Loucy (cell line): ENCODE measurements around the gene PPIL3.

Source experiments
- EZH2phosphoT487 ChIP-seq: fragments of 200-600 bp; IDR thresholded peaks from 2 replicates; pipeline ENCODE4 v1.6.1; 2018; ENCODE audit warnings: antibody characterized with exemption, mild to moderate bottlenecking, moderate library complexity, borderline replicate concordance
- TF ChIP-seq, protein P1 (sequence below): fragments of 200-600 bp; sonication (generic); conservative IDR thresholded peaks from 2 replicates; pipeline ENCODE4 v1.5.1; 2014; ENCODE audit warnings: mild to moderate bottlenecking, antibody characterized with exemption, low read length

DNA sequence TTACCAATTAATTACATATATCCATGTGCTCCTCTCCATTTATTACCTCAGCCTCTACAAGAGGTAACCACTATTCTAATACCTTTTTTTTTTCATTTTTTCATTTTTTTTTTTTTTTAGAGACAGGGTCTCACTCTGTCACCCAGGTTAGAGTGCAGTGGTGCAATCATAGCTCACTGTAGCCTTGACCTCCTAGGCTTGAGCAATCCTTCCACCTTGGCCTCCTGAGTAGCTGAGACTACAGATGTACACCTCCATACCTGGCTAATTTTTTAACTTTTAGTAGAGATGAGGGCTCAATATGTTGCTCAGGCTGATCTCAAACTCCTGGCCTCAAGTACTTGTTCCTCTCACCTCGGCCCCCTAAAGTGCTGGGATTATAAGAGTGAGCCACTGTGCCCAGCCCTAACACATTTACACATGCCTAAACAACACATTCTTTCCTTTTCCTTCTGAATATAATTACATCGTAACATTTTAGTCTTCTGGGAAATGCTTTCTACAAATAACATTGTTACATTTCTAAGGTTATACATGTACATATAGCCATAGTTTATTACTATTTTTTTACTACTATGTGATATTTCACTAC, 10.5 kb downstream of the PPIL3 start:
- TF ChIP-seq, protein P1, sequence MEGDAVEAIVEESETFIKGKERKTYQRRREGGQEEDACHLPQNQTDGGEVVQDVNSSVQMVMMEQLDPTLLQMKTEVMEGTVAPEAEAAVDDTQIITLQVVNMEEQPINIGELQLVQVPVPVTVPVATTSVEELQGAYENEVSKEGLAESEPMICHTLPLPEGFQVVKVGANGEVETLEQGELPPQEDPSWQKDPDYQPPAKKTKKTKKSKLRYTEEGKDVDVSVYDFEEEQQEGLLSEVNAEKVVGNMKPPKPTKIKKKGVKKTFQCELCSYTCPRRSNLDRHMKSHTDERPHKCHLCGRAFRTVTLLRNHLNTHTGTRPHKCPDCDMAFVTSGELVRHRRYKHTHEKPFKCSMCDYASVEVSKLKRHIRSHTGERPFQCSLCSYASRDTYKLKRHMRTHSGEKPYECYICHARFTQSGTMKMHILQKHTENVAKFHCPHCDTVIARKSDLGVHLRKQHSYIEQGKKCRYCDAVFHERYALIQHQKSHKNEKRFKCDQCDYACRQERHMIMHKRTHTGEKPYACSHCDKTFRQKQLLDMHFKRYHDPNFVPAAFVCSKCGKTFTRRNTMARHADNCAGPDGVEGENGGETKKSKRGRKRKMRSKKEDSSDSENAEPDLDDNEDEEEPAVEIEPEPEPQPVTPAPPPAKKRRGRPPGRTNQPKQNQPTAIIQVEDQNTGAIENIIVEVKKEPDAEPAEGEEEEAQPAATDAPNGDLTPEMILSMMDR: no peak
- TF ChIP-seq EZH2phosphoT487: no peak
